Measurements from ENCODE around the gene PLD5.

Gene PLD5

GRCh38 chr1:242034392-242034791 is 490.1 kb downstream of the PLD5 start:
- TF ChIP-seq EZH2 (IDR thresholded peaks at IDR 0.05; ENCODE audit: borderline replicate concordance, low read length) = no peak
- no peak for TF ChIP-seq CTCF (IDR thresholded peaks at IDR 0.05; ENCODE audit: low read length)
- no peaks in the 10 kb centered on the region for H3K4me1 ChIP-seq (ENCODE audit: insufficient read depth, low read length, severe bottlenecking)
- no peaks in the 10 kb centered on the region for H3F3A ChIP-seq (ENCODE audit: insufficient read depth, low read length)
- no peak overlapping the region for H3K9ac ChIP-seq (ENCODE audit: low read length)
- H3K79me2 ChIP-seq (ENCODE audit: insufficient read depth, low read length) = no peaks in the 10 kb centered on the region
- H3K27ac ChIP-seq (ENCODE audit: low read depth, low read length, poor library complexity, severe bottlenecking) = no peak overlapping the region
- H3K27me3 ChIP-seq (ENCODE audit: insufficient read depth, low read length) = no peaks in the 10 kb centered on the region
- H3K9me2 ChIP-seq (ENCODE audit: low read depth, low read length) = no peaks in the 10 kb centered on the region
- no peaks in the 10 kb centered on the region for H4K20me1 ChIP-seq (ENCODE audit: insufficient read depth, low read length)
- no peaks in the 10 kb centered on the region for H3K9me3 ChIP-seq (ENCODE audit: low read length)
- H3K4me2 ChIP-seq (ENCODE audit: low read length) = no peak overlapping the region
- no peak overlapping the region for H3K4me3 ChIP-seq (ENCODE audit: low read depth, low read length, poor library complexity, severe bottlenecking)
- H2AFZ ChIP-seq (ENCODE audit: low read length) = no peak overlapping the region
- H3K36me3 ChIP-seq (ENCODE audit: insufficient read depth, low read length) = no peaks in the 10 kb centered on the region

- Histone ChIP-seq H3K9me3 (ENCODE audit: low read length) (no peaks in the 10 kb centered on the region), H3K4me1 (ENCODE audit: insufficient read depth, low read length, severe bottlenecking) (no peaks in the 10 kb centered on the region), H3K4me3 (ENCODE audit: low read depth, low read length, poor library complexity, severe bottlenecking) (no peak overlapping the region), H3K36me3 (ENCODE audit: insufficient read depth, low read length) (no peaks in the 10 kb centered on the region), H3F3A (ENCODE audit: insufficient read depth, low read length) (no peaks in the 10 kb centered on the region), H3K9me2 (ENCODE audit: low read depth, low read length) (no peaks in the 10 kb centered on the region), H2AFZ (ENCODE audit: low read length) (no peak overlapping the region), H3K9ac (ENCODE audit: low read length) (no peak overlapping the region), H4K20me1 (ENCODE audit: insufficient read depth, low read length) (no peaks in the 10 kb centered on the region), H3K4me2 (ENCODE audit: low read length) (no peak overlapping the region), H3K27me3 (ENCODE audit: insufficient read depth, low read length) (no peaks in the 10 kb centered on the region), H3K27ac (ENCODE audit: low read depth, low read length, poor library complexity, severe bottlenecking) (no peak overlapping the region), H3K79me2 (ENCODE audit: insufficient read depth, low read length) (no peaks in the 10 kb centered on the region)
- no peak for TF ChIP-seq EZH2 (IDR thresholded peaks at IDR 0.05; ENCODE audit: borderline replicate concordance, low read length)
Observed at GRCh38 chr1:242033447-242033846, 491.1 kb downstream of the PLD5 start.

Measured in OCI-LY1 (cell line).